ENCODE data around the gene OR1I1. TPM values are rescaled to one million over a fixed set of nuclear protein-coding genes. Genes with fewer than 3 reads are reported as not detected.
"Not testable (repeated sequence)": the region's sequence is repeated elsewhere in the genome, so short reads cannot be mapped to it uniquely, and the experiment has no call there.

OR1I1 gene
- total RNA-seq, 1 donor = not detected

GRCh38 chr19:15047680-15048079 is 34.3 kb upstream of the OR1I1 start:
- no peak overlapping the region for H3K4me3 ChIP-seq (ENCODE audit: low read depth, low read length)
- DNase-seq (ENCODE audit: low read depth) = no peak
- no peak for TF ChIP-seq CTCF (IDR thresholded peaks at IDR 0.05; ENCODE audit: insufficient read depth, low read depth, low read length)

GRCh38 chr19:15048128-15048527 is 33.9 kb upstream of the OR1I1 start:
- DNase-seq (ENCODE audit: low read depth) = no peak
- H3K4me3 ChIP-seq (ENCODE audit: low read depth, low read length) = no peak overlapping the region
- TF ChIP-seq CTCF (IDR thresholded peaks at IDR 0.05; ENCODE audit: insufficient read depth, low read depth, low read length) = no peak

GRCh38 chr19:15048885-15049541 is 33.0 kb upstream of the OR1I1 start, which contains the start of gene CASP14:
CASP14 (plus strand) TSS chr19:15049480; CDS start chr19:15052252, 2,772 bp downstream.
- TF ChIP-seq CTCF (IDR thresholded peaks at IDR 0.05; ENCODE audit: insufficient read depth, low read depth, low read length) = no peak
- no peak within 1 kb of the TSS for H3K4me3 ChIP-seq (ENCODE audit: low read depth, low read length)
- no peak for DNase-seq (ENCODE audit: low read depth)

- no peak for TF ChIP-seq CTCF (IDR thresholded peaks at IDR 0.05; ENCODE audit: insufficient read depth, low read depth, low read length)
- no peak overlapping the region for H3K4me3 ChIP-seq (ENCODE audit: low read depth, low read length)
- DNase-seq (ENCODE audit: low read depth) = no peak
Observed at GRCh38 chr19:15050639-15051038, 31.4 kb upstream of the OR1I1 start.

GRCh38 chr19:15062036-15062435 is 20.0 kb upstream of the OR1I1 start:
- H3K4me3 ChIP-seq (ENCODE audit: low read depth, low read length) = no peak overlapping the region
- TF ChIP-seq CTCF (IDR thresholded peaks at IDR 0.05; ENCODE audit: insufficient read depth, low read depth, low read length) = no peak
- no peak for DNase-seq (ENCODE audit: low read depth)

GRCh38 chr19:15070386-15070785 is 11.6 kb upstream of the OR1I1 start:
- DNase-seq (ENCODE audit: low read depth); H3K4me3 ChIP-seq (ENCODE audit: low read depth, low read length): not testable (repeated sequence)

GRCh38 chr19:15072930-15073647 is 8.9 kb upstream of the OR1I1 start:
- DNase-seq (ENCODE audit: low read depth) = no peak
- TF ChIP-seq CTCF (IDR thresholded peaks at IDR 0.05; ENCODE audit: insufficient read depth, low read depth, low read length) = no peak
- no peak overlapping the region for H3K4me3 ChIP-seq (ENCODE audit: low read depth, low read length)
